Epithelial cell of alveolus of lung (primary cell): ENCODE data around the gene DNAI2. TPM values are rescaled to one million over a fixed set of nuclear protein-coding genes. Genes with fewer than 3 reads are reported as not detected.

Experiments
- total RNA-seq: library from RNA; depleted of rRNA; stranded (reverse); fragments of >200 nt; gene quantifications from 2 replicates; pipeline ENCODE4 v1.2.1, GENCODE V29; 2015

Gene DNAI2, protein sequence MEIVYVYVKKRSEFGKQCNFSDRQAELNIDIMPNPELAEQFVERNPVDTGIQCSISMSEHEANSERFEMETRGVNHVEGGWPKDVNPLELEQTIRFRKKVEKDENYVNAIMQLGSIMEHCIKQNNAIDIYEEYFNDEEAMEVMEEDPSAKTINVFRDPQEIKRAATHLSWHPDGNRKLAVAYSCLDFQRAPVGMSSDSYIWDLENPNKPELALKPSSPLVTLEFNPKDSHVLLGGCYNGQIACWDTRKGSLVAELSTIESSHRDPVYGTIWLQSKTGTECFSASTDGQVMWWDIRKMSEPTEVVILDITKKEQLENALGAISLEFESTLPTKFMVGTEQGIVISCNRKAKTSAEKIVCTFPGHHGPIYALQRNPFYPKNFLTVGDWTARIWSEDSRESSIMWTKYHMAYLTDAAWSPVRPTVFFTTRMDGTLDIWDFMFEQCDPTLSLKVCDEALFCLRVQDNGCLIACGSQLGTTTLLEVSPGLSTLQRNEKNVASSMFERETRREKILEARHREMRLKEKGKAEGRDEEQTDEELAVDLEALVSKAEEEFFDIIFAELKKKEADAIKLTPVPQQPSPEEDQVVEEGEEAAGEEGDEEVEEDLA
- not detected in 2 replicates for total RNA-seq

DNA sequence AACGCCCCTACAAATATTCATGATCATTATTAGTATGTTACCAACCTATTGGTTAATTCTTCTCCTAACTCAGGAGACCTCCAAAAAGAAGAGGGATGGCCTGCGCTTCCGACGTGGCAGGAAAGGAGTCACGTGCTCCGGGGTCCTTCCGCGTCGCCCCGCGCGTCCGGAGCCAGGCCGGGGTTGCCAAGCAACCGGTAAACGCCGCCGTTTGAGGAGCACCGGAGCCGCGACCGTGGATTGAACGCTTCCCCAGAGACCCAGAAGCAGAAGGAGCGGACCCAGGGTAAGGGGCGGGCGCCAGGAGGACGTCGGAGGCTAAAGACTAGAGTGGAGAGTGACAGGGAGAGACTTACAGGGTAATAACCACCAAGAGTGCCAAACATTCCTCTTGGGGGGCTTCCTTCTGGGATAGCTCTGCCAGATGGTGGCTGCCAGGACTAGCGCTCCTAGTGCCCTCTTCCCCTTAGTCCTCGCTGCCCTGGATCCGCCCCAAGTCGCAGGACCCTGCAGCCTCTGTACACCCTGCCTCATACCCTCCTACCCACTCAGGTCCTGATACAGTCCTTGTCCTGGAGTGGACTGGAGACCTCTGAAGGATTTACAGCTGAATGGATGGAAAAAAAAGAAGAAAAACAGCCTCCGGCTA lies at the start of gene DNAI2:
Gene DNAI2, plus strand, starts transcription at position 175 of the 649 bp plus-strand sequence. CDS start 7,584 bp downstream, outside the sequence.

DNA sequence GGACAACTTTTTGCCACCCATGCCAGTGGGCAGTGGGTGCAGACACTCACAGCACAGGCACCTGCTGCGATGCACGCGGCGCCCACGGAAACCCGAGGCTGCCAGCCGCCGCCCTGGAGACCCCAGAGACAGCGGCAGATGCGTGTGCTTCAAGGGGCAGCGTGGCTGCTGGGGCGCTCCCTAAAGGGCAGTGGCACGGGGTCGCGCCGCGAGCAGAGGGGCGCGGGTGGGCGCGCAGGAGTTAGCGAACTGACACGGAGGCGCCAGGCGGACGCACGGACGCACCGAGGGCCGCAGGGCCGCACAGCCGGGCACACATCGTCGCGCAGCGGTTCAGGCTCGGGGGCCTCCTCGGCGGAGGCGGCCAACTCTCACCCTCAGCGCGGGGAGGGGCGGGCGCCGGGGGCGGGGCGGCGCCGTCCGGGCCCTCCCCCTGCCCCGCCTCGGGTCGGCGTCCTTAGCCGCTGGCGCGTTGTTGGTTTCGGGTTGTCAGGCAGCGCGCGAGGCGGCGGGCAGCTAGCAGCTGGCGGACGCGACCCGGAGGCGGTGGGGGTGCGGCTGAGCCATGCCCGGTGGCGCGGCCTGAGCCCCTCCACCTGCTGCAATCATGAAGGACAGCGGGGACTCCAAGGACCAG lies 51.8 kb downstream of the DNAI2 start, which contains the start of gene KIF19:
Gene KIF19, plus strand, starts transcription at position 484 of the 637 bp plus-strand sequence. Its CDS starts 124 bp downstream, at position 608.

DNA sequence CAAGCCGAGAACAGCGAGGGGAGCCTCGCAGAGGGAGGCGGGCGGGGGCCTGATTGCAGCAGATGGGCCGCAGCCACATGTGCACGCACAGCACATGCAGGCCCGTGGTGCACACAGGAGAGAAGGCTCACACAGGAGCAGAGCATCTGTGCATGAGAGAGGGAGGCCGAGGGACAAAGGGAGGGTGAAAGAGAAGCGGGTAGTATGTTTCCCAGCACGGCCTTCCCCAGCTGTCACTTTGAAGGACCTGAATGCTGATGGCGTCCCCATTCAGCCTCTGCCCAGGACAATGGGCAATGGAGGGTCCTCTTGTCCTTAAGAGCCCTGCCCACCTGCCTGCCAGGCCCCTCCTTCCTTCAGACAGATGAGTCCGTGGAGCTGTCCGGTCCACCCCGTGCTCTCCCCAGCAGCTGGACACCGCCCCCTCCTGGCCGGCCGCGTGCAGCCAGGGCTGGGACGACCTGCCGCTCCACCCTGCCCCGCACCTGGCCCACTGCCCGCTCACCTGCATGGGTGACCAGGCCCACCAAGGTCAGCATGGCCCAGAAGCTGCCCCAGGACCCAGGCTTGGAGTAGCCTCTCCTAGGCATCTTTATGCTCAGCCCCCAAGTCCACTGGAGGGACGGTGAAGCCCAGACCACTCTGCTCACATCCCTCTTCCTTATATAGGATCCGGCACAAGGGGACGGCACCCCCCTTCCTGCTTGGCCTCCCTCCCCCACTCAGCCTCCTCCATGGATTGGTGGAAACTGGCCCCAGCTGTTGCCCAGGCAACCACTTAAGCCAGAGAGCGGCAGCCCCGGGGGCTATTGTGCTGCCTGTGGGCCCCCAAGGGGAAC lies 87.4 kb downstream of the DNAI2 start, which contains the start of gene BTBD17:
Gene BTBD17, minus strand, starts transcription at position 639 of the 839 bp plus-strand sequence. Its CDS starts 49 bp downstream, at position 590.

Other genes starting within 250 kb of the DNAI2 start
- 562 and 652 TPM in 2 replicates for gene RPL38, start 70.6 kb upstream of the DNAI2 start, total RNA-seq
- 5.0 and 6.0 TPM in 2 replicates for gene TTYH2, start 60.7 kb upstream of the DNAI2 start, total RNA-seq
- 0.26 and 0.56 TPM in 2 replicates for gene KIF19, start 52.0 kb downstream of the DNAI2 start, total RNA-seq
- gene BTBD17, start 87.6 kb downstream of the DNAI2 start, total RNA-seq: not detected in 2 replicates
- gene GPR142, start 93.3 kb downstream of the DNAI2 start, total RNA-seq: not detected in 2 replicates
- 6.7 and 11.2 TPM in 2 replicates for gene GPRC5C, start 157.9 kb downstream of the DNAI2 start, total RNA-seq
- not detected in 2 replicates for gene CD300A, start 192.4 kb downstream of the DNAI2 start, total RNA-seq